Keratinocyte (primary cell): ENCODE measurements around the gene STK40.

Source experiments
- EZH2 ChIP-seq: IDR thresholded peaks from one replicate; pipeline ENCODE4 v1.6.1; 2012; ENCODE audit warnings: inconsistent platforms, mild to moderate bottlenecking, low read length, moderate library complexity
- TF ChIP-seq, protein P1 (sequence below), 3 experiments: IDR thresholded peaks in 1 of 3; conservative IDR thresholded peaks in 1 of 3; optimal IDR thresholded peaks in 1 of 3; 2 replicates in 2 of 3; 3 replicates in 1 of 3; pipeline versions ENCODE3 to v1.5.1; 2011; ENCODE audit warnings: low read length in 3 of 3, mild to moderate bottlenecking in 3 of 3, moderate library complexity in 2 of 3, control low read depth in 1 of 3, inconsistent platforms in 1 of 3; ENCODE audit not compliant: insufficient read depth in 2 of 3; ENCODE audit errors: extremely low read depth in 1 of 3

DNA sequence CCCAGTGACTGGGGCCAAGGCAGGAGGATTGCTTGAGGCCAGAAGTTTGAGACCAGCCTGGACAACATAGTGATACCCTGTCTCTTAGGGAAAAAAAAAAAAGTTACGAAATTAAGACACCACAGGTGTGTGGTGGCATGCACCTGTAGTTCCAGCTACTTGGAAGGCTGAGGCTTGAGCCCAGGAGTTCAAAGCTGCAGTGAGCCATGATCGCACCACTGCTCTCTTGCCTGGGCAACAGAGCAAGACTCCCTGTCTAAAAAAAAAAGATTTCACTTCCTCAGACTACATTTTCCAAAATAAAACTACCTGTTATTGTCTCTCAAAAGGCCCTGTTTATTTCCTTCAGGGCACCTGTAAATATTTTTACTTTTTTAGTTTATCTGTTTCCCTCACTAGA lies 4.7 kb upstream of the STK40 start:
- TF ChIP-seq, protein P1, sequence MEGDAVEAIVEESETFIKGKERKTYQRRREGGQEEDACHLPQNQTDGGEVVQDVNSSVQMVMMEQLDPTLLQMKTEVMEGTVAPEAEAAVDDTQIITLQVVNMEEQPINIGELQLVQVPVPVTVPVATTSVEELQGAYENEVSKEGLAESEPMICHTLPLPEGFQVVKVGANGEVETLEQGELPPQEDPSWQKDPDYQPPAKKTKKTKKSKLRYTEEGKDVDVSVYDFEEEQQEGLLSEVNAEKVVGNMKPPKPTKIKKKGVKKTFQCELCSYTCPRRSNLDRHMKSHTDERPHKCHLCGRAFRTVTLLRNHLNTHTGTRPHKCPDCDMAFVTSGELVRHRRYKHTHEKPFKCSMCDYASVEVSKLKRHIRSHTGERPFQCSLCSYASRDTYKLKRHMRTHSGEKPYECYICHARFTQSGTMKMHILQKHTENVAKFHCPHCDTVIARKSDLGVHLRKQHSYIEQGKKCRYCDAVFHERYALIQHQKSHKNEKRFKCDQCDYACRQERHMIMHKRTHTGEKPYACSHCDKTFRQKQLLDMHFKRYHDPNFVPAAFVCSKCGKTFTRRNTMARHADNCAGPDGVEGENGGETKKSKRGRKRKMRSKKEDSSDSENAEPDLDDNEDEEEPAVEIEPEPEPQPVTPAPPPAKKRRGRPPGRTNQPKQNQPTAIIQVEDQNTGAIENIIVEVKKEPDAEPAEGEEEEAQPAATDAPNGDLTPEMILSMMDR (optimal IDR thresholded peaks at IDR 0.05 in 1 of 3, IDR thresholded peaks at IDR 0.05 in 1 of 3, conservative IDR thresholded peaks at IDR 0.05 in 1 of 3; ENCODE audit: extremely low read depth in 1 of 3, insufficient read depth in 2 of 3, low read length in 3 of 3) = no peak
- no peak for TF ChIP-seq EZH2
